ENCODE data around the gene S100A11. TPM values are rescaled to one million over a fixed set of nuclear protein-coding genes. Genes with fewer than 3 reads are reported as not detected.

S100A11 gene
- total RNA-seq, 1 donor from 2014 or later: 1,471 TPM

GRCh38 chr1:152039461-152039860 is 2.7 kb upstream of the S100A11 start:
- no peak for DNase-seq (ENCODE audit: low spot score)

GRCh38 chr1:152038871-152039270 is 2.1 kb upstream of the S100A11 start:
- no peak for DNase-seq (ENCODE audit: low spot score)

GRCh38 chr1:152035539-152036266 is 1.1 kb downstream of the S100A11 start:
- DNase-seq (ENCODE audit: low spot score): no peak

- peak; percentile 77 for DNase-seq (ENCODE audit: low spot score)
Measured at GRCh38 chr1:152034654-152035538, 1.9 kb downstream of the S100A11 start.

DNA sequence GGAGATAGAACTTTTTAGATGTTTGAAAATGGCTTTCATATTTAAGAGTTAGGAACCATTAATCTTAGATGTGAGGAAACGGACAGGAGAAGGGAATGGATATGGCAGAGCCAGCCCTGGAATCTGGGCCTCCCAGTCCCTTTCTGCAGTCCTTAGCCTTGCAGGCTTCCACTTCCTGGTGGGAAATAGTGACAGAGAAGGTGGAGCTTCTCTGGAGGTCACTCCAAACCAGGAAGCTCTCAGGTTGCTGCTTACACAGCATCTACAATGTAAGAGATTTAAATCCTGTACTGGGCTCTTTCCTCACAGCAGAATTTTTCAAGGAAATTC is 2.5 kb downstream of the S100A11 start:
- no peak for DNase-seq (ENCODE audit: low spot score)

DNA sequence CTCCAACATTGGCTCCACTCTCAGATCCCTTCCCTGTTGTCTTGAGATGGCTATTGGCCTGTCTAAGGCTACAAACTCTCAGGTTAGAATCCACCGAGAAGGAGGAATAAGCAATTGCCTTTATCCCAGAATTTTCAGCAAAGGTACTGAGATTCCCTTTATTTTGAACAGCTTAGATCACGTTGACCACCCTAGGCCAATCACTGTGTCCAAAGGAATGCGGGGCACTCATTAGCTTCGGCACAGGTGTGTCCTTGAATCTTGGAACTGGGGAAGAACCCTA is 6.9 kb downstream of the S100A11 start:
- no peak for DNase-seq (ENCODE audit: low spot score)

DNA sequence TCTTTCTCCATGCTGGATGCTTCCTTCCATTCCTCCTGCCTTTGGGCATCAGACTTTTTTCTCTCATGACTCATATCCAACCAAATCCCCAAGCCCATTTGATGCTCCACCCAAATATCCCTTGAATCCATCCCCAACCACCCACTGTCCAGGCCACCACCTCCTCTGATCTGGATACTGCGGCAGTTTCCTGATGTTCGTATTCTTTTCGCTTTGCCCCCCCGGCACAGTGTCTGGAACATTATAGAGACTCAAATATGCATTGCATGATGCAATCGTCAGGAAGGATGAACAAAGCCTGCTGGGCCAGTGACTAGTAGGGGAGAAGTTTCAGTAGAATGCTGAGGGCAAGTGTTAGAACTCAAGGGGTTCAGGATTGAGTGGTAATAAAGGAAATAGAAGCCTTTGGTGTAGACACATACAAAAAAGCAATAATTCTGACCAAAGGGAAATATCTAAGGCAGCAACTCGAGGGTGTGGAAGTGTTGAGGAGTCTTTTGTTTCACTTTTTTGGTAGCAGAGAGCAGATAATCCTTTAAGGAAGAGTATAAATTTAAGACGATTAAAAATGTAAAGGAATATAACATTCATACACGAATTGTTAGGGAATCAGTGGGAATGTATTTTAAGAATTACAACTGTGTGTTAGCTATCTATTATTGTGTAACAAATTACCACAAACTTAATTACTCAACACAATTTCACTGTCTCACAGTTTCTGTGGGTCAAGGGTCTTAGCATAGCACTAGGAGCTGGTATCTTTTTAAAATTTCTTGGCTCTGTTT is 7.5 kb downstream of the S100A11 start:
- DNase-seq (ENCODE audit: low spot score): no peak

GRCh38 chr1:152026895-152027294 is 9.9 kb downstream of the S100A11 start:
- no peak for DNase-seq (ENCODE audit: low spot score)

- no peak for DNase-seq (ENCODE audit: low spot score)
Measured at GRCh38 chr1:152024223-152024622, 12.6 kb downstream of the S100A11 start.

- no peak for DNase-seq (ENCODE audit: low spot score)
Measured at GRCh38 chr1:152023221-152023620, 13.6 kb downstream of the S100A11 start.

DNA sequence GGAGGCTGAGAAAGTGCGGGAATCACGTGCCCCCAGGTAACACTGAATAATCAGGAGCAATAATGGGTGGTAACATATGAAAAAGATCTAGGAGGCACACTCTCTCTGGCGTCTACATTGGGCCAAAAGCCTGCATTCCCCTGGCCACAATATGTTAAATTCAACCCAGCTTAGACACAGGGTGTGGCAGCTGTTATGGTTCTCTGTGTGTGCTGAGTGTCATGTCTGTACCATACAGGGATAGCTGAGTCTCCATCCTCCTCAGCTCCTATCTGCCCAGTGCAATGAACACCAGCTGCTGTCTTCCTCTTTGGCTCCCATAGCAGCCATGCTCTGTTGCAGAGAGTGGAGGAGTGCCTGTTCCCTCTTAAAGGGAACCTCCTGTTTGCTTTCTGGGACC is 14.3 kb downstream of the S100A11 start:
- no peak for DNase-seq (ENCODE audit: low spot score)

GRCh38 chr1:152021569-152021968 is 15.2 kb downstream of the S100A11 start:
- DNase-seq (ENCODE audit: low spot score): no peak

- DNase-seq (ENCODE audit: low spot score): no peak
Measured at GRCh38 chr1:152020849-152021248, 16.0 kb downstream of the S100A11 start.

GRCh38 chr1:152018537-152018936 is 18.3 kb downstream of the S100A11 start:
- DNase-seq (ENCODE audit: low spot score): no peak

DNA sequence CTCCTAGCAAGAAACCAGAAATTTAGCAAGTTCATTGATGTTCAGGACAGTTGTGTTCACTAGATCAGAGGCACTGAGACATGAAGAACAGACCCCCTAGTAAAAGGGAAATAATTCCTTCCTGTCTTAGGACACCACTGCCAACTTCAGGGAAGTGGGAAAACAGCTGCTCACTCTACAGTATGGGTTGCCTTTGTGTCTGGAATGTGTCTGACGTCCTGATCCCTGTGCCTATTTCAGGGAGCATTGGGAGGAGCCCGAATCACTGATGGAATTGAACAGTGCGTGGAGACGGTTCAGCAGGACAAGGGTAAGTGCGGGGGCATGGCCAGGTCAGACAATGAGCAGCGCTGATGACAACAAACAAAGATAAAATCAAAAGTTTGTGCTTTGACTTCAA is 21.0 kb downstream of the S100A11 start:
- no peak for DNase-seq (ENCODE audit: low spot score)

GRCh38 chr1:152014943-152015342 is 21.9 kb downstream of the S100A11 start:
- no peak for DNase-seq (ENCODE audit: low spot score)

GRCh38 chr1:152013664-152014237 is 23.1 kb downstream of the S100A11 start:
- no peak for DNase-seq (ENCODE audit: low spot score)

- no peak for DNase-seq (ENCODE audit: low spot score)
Measured at GRCh38 chr1:152009691-152010090, 27.1 kb downstream of the S100A11 start.

GRCh38 chr1:152007047-152007446 is 29.8 kb downstream of the S100A11 start:
- no peak for DNase-seq (ENCODE audit: low spot score)

GRCh38 chr1:152005360-152005912 is 31.4 kb downstream of the S100A11 start:
- DNase-seq (ENCODE audit: low spot score): no peak

DNA sequence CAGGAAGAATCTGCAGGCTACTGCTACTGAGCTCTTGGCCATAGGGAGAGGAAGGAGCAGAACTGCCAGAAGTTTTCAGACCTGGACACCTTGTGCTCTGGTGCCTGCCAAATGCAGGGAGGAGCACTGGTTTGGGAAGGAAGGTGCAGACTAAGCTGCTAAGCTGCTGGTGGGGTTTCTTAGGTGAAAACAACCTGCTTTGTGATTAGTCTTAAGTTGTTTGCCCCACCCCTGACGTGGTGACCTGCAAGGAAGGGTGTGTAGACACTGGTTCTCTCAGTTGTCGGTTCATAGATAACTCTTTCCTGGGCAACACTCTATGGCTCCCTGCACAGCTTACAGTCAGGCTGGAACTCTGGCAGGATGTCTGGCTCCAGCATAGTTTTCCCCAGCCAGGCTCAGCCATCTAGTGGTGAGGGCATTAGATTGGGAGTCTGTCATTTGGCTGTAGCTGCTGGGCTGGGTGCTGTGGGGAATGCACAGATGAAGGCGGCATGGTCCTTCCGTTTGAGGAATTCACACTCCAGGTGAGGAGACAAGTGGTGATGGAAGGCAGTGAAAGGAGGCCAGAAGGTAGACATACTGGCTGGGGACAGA is 32.9 kb downstream of the S100A11 start:
- no peak for DNase-seq (ENCODE audit: low spot score)

- no peak for DNase-seq (ENCODE audit: low spot score)
Measured at GRCh38 chr1:152002960-152003359, 33.8 kb downstream of the S100A11 start.

Data from ureter (tissue), 1 donor.